Hippocampal formation (tissue), 2 donors: ENCODE data around the gene TMEM209.
"Not testable (repeated sequence)": the region's sequence is repeated elsewhere in the genome, so short reads cannot be mapped to it uniquely, and the experiment has no call there.

ENCODE experiments used
- DNase-seq, 2 donors: peaks; one replicate each; lab custom pipeline; 2025; lab: John Stamatoyannopoulos, UW

Gene TMEM209

DNA sequence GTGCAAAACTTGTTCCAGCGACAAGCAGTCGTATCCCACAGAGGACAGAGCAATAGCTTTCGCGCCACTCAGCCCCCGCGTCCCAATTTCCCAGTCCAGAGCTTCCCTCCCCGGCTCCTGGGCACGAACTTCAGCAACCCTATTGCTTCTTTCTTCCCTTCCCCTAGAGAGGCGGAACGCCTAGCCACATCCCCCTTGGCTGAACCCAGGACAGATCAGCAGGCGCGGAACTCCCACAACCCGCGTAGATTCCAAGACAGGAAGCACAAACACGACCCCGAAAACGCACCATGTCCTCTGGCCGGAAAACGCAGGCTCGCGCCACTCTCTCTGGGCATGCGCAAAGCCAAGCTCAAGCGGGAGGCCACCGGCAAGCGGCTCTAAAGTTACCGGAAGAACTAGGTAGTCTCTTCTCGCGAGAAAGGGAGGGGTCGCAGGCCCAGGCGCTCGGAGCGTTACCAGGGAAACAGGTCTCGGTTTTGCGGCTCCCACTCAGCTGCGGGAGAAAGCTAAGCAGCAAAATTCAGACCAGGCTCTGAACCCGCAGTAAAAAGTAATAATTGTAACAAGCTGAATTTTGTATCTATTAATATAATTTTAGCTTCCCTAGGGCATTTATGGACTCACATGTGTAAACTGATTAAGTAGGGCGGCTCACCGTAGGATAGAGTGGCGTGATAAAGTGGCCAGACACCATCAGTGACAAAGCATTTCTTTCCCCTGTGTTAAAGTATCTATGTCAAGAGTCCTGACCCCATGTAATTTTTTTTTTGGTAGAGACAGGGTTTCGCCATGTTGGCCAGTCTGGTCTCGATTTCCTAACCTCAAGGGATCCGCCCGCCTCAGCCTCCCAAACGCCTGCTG is at the start of gene TMEM209:
TMEM209 (minus strand) TSS at position 323 of the 864 bp plus-strand sequence; CDS start at position 292, 31 bp downstream.
- DNase-seq, result peak; percentile 90 to 93

DNA sequence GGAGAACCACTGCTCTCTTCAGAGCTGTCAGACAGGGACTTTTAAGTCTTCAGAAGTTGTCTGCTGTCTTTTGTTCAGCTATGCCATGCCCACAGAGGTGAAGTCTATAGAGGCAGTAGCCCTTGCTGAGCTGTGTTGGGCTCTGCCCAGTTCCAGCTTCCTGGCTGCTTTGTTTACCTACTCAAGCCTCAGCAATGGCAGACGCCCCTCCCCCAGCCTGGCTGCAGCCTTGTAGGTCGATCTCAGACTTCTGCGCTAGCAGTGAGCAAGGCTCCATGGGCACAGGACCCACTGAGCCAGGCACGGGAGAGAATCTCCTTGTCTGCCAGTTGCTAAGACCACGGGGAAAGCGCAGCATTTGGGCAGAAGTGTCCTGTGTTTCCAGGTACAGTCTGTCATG is 49.3 kb upstream of the TMEM209 start:
- no peak for DNase-seq

DNA sequence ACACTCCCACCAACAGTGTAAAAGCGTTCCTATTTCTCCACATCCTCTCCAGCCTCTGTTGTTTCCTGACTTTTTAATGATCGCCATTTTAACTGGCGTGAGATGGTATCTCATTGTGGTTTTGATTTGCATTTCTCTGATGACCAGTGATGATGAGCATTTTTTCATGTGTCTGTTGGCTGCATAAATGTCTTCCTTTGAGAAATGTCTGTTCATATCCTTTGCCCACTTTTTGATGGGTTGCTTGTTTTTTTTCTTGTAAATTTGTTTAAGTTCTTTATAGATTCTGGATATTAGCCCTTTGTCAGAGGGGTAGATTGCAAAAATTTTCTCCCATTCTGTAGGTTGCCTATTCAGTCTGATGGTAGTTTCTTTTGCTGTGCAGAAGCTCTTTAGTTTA is 44.4 kb upstream of the TMEM209 start:
- DNase-seq, result not testable (repeated sequence)

DNA sequence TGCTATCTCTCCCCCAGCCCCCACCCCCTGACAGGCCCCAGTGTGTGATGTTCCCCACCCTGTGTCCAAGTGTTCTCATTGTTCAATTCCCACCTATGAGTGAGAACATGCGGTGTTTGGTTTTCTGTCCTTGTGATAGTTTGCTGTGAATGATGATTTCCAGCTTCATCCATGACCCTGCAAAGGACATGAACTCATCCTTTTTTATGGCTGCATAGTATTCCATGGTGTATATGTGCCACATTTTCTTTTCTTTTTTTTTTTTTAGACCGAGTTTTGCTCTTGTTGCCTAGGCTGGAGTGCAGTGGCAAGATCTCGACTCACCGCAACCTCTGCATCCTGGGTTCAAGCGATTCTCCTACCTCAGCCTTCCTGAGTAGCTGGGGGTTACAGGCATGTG is 43.6 kb upstream of the TMEM209 start:
- not testable (repeated sequence) for DNase-seq

DNA sequence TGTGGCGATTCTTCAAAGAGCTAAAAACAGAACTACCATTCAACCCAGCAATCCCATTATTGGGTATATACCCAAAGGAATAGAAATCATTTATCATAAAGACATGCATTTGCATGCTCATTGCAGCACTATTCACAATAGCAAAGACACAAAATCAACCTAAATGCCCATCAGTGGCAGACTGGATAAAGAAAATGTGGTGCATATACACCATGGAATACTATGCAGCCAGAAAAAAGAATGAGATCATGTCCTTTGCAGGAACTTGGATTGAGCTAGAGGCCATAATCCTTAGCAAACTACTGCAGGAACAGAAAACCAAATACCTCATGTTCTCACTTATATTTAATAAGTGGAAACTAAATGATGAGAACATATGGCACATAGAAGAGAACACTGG is 41.3 kb upstream of the TMEM209 start:
- DNase-seq, result not testable (repeated sequence)

DNA sequence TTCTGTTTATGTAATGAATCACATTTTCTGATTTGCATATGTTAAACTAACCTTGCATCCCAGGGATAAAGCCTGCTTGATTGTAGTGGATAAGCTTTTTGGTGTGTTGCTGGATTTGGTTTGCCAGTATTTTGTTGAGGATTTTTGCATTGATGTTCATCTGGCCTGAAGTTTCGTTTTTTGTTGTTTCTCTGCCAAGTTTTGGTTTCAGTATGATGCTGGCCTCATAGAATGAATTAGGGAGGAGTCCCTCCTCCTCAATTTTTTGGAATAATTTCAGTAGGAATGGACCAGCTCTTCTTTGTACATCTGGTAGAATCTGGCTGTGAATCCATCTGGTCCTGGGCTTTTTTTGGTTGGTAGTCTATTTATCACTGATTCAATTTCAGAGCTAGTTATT is 38.3 kb upstream of the TMEM209 start:
- DNase-seq, result not testable (repeated sequence)

DNA sequence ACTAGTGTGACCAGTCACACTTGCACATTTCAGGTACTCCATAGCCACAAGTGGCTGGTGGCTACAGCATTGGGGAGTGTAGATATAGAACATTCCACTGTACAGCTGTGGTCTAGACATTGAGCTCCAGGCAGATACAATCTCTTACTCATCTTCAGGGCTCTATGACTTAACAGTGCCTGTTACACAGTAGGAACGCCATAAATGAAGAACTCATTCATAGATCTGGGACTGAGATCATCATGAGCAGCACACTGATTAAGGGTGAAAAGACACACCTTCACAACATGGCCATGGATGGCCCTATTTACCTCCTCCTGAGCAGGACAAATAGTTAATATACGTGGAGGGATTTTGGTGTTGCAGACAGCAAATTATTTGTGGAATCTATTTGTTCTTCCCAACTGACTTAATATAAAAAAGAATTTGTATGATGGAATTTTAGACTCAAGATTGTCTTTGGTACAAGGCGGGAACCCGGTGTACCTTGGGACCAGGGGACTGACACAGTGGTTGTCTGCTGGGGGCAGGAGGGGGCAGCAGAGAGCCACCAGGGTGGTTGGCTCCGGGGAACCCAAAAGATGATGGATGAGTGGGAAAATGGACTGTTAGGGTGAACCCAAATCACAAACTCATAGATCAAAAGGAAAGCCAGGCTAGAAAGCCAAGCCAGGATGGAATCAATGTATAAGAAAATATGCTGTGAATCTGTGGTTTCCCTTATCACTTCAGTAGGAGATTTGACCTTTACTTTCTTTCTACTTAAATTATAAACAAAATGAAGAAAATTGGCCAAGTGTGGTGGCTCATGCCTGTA is 37.2 kb upstream of the TMEM209 start:
- peak in 1 of 2 donors; percentile 26 for DNase-seq

DNA sequence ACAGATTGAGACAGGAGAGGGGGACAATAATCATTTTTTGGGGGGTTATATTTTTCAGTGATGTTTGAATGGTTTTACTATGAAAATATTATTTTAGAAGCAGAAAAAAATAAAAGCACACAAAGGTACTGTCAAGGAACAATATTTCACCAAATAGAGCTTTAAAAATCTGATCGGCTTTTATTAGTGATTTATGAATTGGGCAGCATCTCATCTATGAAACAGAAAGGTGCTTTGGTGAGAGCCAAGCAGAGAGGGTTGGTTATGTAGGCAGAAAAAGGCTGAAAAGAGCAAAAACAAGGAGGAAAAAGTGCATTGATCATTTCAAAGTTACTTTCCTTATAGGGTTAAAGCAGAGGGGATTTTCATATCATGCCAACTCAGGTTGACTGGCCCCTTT is 35.0 kb upstream of the TMEM209 start:
- DNase-seq, result no peak

DNA sequence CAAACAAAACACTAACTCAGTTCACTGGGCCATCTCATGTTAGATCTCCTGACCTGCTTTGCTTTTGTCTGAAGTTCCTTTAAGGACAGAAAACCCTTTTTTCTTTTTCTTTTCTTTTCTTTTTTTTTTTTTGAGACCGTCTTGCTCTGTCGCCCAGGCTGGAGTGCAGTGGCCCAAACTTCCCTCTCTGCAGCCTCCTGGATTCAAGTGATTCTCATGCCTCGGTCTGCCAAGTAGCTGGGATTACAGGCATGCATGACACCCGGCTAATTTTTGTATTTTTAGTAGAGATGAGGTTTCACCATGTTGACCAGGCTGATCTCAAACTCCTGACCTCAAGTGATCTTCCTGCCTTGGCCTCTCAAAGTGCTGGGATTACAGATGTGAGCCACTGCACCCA is 31.2 kb upstream of the TMEM209 start:
- not testable (repeated sequence) for DNase-seq

DNA sequence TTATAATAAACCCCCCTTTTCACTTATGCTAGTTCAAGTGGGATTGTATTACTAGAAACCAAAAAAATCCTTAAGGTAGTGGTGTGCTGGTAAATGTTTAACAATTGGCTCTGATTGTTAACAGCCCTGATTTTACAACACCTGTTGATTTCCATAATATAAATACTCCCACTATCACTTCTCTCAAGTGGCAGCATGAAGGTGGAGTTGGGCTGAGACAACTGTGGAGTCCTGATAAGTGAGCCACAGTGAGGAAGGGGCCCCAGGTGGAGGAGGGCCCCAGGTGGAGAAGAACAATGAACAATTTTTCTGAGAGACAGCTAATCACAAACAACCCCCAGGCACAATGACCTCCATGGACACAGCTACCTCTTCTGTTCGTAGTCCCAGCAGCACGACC is 28.9 kb upstream of the TMEM209 start:
- DNase-seq, result no peak

DNA sequence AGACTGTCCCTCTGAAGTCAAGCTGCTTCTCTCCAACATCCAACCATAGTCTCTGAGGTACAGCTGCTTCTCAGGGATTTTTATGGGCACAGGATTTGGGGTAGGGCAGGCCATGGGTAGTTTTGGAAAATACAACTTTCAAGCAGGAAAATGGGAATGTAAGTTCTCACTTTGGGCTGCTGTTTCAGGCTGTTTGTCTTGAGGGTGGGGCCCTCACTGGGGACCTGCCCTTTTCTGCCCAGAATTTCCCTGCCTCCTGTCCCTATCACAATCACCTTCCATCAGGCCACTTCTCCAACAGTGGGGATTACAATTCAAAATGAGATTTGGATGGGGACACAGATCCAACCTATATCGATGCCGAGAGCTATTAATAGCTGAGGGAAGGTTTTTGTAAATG is 27.0 kb upstream of the TMEM209 start:
- no peak for DNase-seq

DNA sequence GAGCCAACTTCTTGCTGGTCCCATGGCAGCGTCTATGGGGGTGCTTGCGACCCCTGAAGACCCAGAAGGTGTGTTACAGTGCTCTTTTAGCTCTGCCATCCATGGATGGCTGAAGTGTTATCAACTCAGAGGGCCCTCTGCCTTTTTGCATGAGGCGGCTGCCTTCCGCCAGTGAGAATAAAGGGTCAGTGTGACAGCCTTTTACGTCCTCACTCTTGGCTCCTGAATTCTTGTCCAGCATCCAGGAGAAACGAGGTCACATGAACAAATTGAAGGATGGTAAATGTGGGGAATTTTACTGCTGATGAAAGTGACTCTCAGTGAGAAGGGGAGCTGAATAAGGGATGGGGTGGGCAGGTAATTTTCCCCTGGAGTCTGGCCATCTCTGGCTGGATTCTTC is 26.6 kb upstream of the TMEM209 start:
- DNase-seq, result no peak

DNA sequence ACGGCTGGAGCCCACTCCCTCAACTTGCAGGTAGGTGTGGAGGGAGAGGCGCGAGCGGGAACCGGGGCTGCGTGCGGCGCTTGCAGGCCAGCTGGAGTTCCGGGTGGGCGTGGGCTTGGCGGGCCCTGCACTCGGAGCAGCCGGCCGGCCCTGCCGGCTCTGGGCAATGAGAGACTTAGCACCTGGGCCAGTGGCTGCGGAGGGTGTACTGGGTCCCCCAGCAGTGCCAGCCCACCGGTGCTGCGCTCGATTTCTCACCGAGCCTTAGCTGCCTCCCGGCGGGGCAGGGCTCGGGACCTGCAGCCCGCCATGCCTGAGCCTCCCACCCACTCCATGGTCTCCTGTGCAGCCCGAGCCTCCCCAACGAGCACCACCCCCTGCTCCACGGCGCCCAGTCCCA is 24.8 kb upstream of the TMEM209 start:
- DNase-seq, result not testable (repeated sequence)

DNA sequence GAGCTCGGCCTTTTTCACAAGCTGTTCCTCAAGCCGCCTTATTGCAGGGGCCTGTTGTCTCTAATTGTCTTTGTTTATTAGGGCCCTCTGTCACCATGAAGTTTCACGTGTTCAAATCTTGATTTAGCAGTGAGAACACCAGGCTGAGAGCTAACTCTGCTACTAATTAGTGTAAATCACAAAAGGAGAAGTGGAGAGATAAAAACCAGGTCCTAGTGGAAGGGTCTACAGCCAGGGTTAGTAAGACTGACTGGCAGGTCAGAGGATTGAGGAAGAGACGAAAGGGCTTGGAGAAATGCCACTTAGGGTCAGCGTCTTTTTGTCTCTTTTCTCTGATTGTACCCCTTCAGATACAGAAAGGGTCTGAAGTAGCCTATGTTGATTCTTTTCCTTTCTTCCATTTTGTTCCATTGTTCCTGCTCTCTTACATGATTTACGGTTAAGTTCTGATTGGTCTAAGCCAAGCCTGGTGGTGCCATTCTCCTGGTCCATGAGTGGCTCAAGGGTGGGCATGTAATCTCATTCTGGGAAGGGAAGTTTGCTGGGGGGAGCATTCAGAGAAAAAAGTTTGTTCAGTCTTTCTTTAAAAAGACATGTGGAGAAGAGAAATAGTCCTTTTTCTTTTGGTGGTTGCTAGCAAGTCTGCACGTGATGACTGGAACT is 23.8 kb upstream of the TMEM209 start:
- no peak for DNase-seq

DNA sequence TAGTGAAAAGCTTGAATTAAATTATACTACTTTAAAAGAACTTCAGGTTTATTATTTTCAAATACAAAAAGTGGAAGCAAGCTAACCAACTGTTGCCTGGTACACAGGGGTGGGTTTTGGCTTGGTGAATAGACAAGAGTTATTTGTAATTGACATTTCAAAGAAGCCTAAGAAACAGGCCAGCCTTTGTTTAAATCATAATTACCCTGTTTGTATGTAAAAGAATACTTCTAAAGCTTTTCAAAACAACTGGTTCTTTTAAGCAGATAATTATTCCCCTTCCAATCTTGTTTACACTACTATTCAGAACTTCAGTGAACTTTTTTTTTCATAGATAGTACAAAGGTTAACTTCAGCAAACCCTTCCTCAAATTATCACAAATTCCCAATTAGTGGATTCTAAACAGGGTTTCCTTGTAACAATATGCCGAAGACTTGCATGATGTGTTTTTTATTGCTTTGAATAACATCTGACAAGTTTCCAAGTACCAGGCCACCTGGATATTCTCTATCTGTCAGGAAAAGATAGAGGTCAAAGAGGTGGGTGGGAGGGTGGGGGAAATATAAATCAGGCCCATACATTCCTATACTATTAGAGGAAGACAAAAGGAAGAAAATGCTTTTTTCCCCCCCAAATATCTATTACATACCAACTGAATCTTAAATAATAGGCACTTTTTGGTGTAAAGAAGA is 22.8 kb upstream of the TMEM209 start:
- DNase-seq, result peak in 1 of 2 donors; percentile 75

DNA sequence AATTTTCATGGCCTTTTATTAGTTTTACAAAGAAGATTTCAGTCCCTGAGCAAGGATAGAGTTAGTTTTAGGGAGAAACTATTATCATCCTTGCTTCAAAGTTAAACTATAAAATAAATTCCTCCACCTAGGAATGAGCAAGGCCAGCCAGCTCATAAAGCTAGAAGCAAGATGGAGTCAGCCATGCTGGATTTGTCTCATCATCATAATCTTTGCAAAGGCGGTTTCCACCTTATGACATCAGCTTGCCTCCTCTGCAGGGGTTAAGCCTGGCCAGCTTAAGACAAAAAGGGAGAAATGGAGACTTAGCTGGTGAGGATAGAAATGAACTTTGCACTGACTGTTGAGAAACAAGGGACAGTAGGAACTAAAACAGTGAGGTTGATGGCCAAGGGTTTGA is 21.1 kb upstream of the TMEM209 start:
- DNase-seq, result no peak

DNA sequence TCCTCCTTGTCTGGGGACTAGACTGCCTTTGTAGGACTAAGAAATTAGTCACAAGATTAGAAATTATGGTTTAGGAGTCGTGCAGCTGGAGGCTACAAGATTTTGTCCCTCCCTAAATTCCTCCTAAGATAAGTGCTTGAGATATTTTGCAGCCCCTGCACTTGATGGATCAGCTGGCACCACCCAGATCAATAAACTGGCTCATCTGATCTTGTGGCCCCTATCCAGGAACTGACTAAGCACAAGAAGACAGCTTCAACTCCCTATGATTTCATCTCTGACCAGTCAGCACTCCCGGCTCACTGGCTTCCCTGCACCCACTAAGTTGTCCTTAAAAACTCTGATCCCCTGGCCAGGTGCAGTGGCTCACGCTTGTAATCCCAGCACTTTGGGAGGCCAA is 19.7 kb upstream of the TMEM209 start:
- not testable (repeated sequence) for DNase-seq

DNA sequence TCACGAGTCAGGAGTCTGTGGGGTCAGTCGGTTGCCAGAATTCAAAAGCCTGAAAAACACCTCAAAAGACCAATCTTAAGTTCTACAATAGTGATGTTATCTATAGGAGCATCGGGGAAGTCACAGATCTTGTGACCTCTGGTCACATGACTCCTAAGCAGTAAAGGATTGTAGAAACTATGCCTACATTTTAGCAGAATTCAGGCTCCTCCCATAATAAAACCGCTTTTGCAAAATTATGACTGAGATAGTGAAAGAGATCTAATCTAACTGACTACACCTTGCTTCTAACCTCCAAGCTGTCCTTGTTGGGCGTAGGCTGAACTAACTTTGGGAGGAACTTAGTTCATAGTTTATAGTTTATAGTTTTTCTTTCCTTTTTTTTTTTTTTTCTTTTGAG is 19.0 kb upstream of the TMEM209 start:
- no peak for DNase-seq

DNA sequence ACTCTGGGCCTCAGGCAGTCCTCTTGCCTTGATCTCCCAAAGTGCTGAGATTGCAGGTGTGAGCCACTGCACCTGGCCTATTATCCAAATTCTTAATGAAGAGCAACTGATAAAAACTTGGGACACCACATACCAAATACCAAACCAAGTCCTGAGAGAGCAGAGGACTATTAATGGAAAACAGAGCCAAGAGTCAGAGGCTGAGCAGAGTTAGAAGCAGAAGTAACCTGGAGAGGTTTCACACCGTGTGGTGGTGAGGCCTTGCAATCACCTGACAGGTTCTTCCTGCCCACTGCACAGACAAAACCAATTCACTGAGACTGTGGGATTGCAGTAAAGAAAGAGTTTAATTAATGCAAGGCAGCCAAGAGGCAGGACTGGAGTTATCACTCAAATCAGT is 18.4 kb upstream of the TMEM209 start:
- DNase-seq, result no peak

DNA sequence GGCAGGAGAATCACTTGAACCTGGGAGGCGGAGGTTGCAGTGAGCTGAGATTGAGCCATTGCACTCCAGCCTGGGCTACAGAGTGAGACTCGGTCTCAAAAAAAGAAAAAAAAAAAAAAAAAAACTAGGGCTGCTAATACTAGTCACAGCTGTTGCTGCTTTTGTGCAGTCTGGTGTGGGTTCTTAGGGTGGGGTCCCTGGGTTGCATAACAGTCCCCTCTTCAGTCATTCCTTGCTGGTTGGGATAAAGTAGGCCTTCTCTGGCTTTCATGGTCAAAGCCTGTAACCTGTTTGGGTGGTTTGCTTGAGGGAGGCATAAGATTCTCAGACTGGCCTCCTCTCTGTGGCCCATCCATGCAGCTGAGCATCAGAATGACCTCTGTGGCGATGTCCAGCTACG is 16.5 kb upstream of the TMEM209 start:
- DNase-seq, result no peak

DNA sequence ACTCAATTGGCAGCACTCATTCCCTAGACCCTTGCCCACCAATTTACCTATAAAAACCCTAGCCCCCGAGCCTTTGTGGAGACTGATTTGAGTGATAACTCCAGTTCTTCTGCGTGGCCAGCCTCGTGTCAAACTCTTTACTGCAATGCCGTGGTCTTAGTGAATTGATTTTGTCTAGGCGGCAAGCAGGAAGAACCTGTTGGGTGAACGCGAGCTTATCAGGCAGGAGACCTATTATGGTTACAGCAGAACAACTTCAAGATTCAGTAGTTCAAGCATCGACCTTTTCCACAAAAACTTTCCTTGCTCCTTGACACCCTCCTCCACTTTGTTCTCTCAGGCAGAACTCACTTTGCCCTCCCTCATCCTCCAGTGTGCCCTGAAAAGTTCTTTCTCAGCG is 14.7 kb upstream of the TMEM209 start:
- DNase-seq, result no peak
